Activated naive CD8-positive, alpha-beta T cell treated with anti-CD3 and anti-CD28 coated beads for 36 hours (primary cell): Measurements from ENCODE around the gene CACNA1B. TPM values are rescaled to one million over a fixed set of nuclear protein-coding genes. Genes with fewer than 3 reads are reported as not detected.

Source experiments
- DNase-seq: peaks from one replicate; pipeline ENCODE4 v3.0.0; 2021
- H3K27ac Mint-ChIP-seq: one replicate; pipeline ENCODE4 v1.8.0; 2022; ENCODE audit warnings: mild to moderate bottlenecking, moderate library complexity, mixed read lengths
- H3K27me3 Mint-ChIP-seq: one replicate; pipeline ENCODE4 v1.8.0; 2022; ENCODE audit warnings: mild to moderate bottlenecking, mixed read lengths
- H3K36me3 Mint-ChIP-seq: one replicate; pipeline ENCODE4 v1.8.0; 2021; ENCODE audit warnings: mild to moderate bottlenecking, mixed read lengths
- H3K4me1 Mint-ChIP-seq: one replicate; pipeline ENCODE4 v1.8.0; 2021; ENCODE audit warnings: mixed read lengths
- H3K4me3 Mint-ChIP-seq: one replicate; pipeline ENCODE4 v1.8.0; 2022; ENCODE audit warnings: mild to moderate bottlenecking, moderate library complexity, mixed read lengths
- H3K9me3 Mint-ChIP-seq: one replicate; pipeline ENCODE4 v1.8.0; 2022; ENCODE audit warnings: mixed read lengths
- total RNA-seq, 2 experiments: library from RNA; stranded (reverse); gene quantifications; one replicate each; pipeline ENCODE4 v1.2.3, GENCODE V29; 2021

Gene CACNA1B
- total RNA-seq, 2 experiments from 2014 or later: not detected

DNA sequence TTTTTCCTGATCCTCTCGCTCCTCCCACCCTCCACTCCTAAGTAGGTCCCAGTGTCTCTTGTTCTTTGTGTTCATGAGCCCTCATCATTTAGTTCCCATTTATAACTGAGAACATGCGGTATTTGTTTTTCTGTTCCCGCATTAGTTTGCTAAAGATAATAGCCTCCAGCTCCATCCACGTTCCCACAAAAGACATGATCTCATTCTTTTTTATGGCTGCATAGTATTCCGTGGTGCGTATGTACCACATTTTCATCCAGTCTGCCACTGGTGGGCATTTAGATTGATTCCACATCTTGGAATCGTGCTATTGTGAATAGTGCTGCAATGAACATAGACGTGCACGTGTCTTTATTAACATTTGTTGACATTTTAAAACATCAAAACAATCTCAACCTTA, 34.2 kb upstream of the CACNA1B start:
- Mint-ChIP-seq H3K27me3 (no peaks in the 10 kb centered on the region), H3K36me3 (no peaks in the 10 kb centered on the region), H3K4me3 (no peak overlapping the region), H3K27ac (no peak overlapping the region), H3K9me3 (no peaks in the 10 kb centered on the region), H3K4me1 (no peaks in the 10 kb centered on the region)
- no peak for DNase-seq

DNA sequence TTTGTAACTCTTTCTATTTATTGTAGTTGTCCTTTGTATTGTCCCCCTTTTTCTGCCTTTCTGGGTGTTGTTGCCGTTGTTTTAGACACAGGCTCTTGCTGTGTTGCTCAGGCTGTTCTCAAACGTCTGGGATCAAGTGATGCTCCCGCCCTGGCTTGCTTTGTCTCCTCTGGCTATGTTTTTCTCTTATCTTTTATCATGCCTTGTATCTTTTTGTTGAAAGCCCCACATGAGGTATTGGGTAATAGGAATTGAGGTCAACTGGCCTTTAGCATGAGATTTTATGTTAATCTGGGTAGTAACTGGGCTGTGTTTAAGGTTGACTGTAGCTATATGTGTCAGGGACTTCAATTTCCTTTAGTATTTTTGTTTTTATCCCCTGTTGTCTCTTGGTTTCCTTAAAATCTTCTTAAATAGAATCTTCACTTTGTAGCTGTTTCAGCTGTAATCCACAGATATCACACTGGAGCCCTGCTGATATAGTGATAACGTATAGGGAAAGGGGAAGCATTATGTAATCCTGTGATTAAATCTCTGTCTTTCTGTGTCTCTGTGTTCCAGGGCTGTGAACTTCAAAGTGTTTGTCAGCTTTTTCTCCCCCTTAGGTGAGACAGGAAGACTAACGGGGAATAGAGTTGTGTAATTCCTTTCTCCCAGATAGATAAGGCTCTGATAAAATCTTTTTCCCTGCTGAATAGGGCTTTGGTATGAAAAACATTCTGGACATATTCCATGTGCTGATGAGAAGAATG, 25.9 kb upstream of the CACNA1B start:
- peaks cover 23% of the 10 kb centered on the region for H3K9me3 Mint-ChIP-seq
- DNase-seq: no peak
- no peaks in the 10 kb centered on the region for H3K27me3 Mint-ChIP-seq
- H3K4me1 Mint-ChIP-seq: no peaks in the 10 kb centered on the region
- H3K36me3 Mint-ChIP-seq: peaks cover 6% of the 10 kb centered on the region
- no peak overlapping the region for H3K27ac Mint-ChIP-seq
- H3K4me3 Mint-ChIP-seq: no peak overlapping the region

DNA sequence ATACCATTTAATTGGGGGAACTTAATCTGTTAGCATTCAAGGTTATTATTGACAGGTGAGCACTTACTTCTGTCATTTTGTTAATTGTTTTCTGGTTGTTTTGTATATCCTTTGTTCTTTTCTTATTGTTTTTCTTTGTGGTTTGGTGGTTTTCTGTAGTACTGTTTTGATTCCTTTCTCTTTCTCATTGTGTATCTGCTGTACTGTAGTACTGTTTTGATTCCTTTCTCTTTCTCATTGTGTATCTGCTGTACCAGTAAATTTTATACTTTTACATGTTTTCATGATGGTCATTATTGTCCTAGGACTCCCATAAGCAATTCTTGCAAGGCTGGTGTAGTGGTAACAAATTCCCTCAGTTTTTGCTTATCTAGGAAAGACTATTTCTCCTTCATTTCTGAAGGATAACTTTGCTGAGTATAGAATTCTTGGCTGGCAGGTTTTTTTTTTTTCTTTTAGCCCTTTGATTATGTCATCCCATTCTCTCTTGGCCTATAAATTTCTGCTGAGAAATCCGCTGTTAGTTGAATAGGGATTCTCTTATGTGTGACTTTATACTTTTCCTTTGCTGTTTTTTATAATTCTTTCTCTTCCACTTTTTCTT, 24.1 kb upstream of the CACNA1B start:
- Mint-ChIP-seq H3K4me1 (no peaks in the 10 kb centered on the region), H3K4me3 (no peak overlapping the region), H3K27ac (no peak overlapping the region), H3K9me3 (peaks cover 23% of the 10 kb centered on the region), H3K27me3 (no peaks in the 10 kb centered on the region), H3K36me3 (peaks cover 6% of the 10 kb centered on the region)
- no peak for DNase-seq

DNA sequence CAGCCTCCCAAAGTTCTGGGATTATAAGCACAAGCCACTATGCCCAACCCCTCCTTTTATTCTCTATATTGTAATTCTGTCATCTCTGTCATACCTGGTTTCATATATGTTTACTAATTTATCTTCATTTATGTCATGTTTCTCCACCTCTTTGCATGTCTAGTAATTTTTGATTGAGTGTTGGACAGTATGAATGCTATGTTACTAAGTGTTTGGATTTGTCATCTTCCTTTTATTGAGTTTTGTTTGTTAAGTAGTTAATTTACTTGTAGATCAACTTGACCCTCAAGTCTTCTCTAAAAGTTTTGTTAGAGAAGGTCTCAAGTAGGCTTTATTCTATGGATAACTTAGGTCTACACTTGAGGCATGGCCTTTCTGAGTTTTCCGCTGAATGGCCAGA, 17.2 kb upstream of the CACNA1B start:
- Mint-ChIP-seq H3K27me3 (no peaks in the 10 kb centered on the region), H3K27ac (no peak overlapping the region), H3K9me3 (peaks cover 24% of the 10 kb centered on the region), H3K4me1 (no peaks in the 10 kb centered on the region), H3K4me3 (no peak overlapping the region), H3K36me3 (peaks cover 10% of the 10 kb centered on the region)
- no peak for DNase-seq

DNA sequence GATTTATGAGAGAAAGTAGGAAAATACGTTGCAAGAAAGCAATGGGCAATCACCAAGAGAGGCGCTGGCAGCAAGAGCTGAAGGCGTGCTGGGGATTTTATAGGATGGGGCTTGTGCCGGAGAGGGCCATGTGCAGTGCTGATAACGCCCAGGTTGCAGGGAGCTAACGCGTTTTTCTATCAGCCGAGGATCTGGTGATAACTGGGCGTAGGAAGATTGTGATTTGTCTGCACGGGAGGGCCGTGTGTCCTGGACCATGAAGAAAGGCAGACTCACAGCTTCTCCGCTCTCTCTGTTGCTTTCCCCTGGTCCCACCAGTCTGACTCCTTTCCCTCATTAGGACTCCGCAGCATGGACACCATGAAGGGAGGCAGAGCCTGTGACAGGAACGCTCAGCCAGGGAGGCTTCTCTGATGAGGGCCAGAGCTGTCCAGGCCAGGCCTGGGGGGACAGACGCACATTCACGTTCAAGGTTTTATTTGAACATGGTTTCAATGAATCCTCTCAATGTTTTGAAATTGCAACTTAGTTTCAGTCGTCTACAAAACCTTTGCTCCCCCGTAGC, 11.9 kb upstream of the CACNA1B start:
- Mint-ChIP-seq H3K4me3 (no peak overlapping the region), H3K9me3 (peaks cover 10% of the 10 kb centered on the region), H3K36me3 (peaks cover 2% of the 10 kb centered on the region), H3K27ac (no peak overlapping the region), H3K4me1 (no peaks in the 10 kb centered on the region), H3K27me3 (peaks cover 19% of the 10 kb centered on the region)
- DNase-seq: no peak

DNA sequence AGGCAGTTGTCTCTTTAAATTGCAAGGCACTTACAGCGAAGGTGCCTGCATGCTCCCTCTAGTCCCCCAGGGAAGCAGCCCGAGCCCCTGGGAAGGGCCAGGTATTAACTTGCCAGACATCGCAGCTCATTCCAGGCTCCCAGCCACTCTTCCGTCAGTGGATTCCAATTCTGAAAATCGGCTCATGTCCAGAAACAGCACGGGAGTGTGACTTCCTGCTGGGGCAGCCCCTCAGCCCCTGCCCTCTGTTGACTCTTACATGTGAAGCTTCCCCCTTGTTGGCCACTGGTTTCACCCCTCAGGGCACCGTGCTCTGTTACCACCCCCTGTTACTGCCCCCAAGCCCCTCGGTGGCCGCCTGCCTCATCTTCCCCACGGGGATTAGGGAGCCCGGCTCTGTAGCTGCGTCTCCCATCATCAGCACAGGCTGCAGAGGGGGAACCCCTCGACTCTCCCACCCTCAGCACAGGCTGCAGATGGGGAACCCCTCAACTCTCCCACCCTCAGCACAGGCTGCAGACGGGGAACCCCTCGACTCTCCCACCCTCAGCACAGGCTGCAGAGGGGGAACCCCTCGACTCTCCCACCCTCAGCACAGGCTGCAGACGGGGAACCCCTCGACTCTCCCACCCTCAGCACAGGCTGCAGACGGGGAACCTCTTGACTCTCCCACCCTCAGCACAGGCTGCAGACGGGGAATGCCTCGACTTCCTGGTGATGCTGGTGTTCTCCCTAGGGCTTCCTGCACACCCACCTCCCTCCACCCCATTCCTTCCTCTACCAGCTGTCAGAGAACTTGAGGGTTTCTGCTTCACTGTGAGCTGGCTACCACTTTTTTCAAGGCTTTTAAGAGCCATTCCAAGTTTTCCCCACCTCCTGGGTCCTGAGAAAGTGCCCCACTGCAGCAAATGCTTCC, 11.1 kb upstream of the CACNA1B start:
- no peak overlapping the region for H3K4me3 Mint-ChIP-seq
- DNase-seq: no peak
- peaks cover 19% of the 10 kb centered on the region for H3K27me3 Mint-ChIP-seq
- H3K36me3 Mint-ChIP-seq: peaks cover 2% of the 10 kb centered on the region
- H3K9me3 Mint-ChIP-seq: peaks cover 6% of the 10 kb centered on the region
- H3K4me1 Mint-ChIP-seq: no peaks in the 10 kb centered on the region
- H3K27ac Mint-ChIP-seq: no peak overlapping the region

DNA sequence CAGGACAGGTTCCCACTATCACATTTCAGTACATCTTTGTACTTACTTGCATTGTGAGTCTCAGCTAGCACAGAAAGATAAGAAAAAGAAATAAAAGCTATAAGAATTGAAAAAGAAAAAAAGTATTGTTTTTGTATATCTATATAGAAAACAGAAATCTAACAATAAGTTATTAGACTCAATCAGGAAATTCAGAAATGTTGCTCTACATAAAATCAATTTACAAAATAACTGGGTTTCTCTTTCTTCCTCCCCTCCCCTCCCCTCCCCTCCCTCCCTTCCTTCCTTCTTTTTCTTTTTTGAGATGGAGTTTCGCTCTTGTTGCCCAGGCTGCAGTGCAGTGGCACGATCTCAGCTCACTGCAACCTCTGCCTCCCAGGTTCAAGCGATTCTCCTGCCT, 7.2 kb upstream of the CACNA1B start:
- Mint-ChIP-seq H3K4me1 (no peaks in the 10 kb centered on the region), H3K36me3 (no peaks in the 10 kb centered on the region), H3K27ac (no peak overlapping the region), H3K27me3 (peaks cover 37% of the 10 kb centered on the region), H3K9me3 (no peaks in the 10 kb centered on the region), H3K4me3 (no peak overlapping the region)
- DNase-seq: no peak

DNA sequence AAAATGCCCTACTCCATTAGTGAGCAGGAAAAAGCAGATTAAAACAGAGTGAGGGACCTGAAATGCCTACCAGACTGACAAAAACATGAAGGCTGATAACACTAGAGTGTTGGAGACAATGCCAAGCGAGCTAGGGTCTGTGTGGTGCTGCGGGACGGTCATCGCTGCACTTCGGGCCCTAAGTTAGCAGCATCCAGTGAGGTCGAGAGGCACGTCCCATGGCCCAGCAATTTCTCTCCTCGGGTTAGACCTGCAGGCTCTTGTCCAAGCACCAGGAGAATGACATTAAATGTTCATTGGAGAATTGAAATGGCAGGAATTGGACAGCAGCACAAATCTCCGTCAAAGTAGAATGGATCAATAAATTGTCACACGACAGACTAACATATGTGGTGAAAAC, 5.3 kb upstream of the CACNA1B start:
- no peak overlapping the region for H3K4me3 Mint-ChIP-seq
- H3K27ac Mint-ChIP-seq: no peak overlapping the region
- no peaks in the 10 kb centered on the region for H3K9me3 Mint-ChIP-seq
- H3K36me3 Mint-ChIP-seq: no peaks in the 10 kb centered on the region
- no peaks in the 10 kb centered on the region for H3K4me1 Mint-ChIP-seq
- no peak for DNase-seq
- peaks cover 53% of the 10 kb centered on the region for H3K27me3 Mint-ChIP-seq

DNA sequence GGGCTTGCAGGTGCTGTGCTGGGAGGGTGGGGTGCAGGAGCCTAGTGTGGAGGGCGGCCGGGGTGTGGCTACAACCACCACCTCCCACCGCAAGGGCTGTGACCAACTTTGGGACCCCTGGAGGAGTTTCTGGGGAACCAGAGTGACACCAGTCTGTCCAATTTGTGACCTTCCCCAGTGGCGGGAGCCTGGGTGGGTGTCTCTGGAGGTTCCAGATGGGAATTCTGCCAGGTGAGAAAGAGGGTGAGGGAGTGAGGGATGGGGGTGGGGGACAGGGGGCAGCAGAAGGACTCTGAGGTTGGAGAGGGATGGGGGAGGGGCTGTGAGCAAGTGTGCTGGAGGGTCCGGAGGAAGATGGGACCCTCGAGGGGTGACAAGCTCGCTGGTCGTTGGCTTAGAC, 4.2 kb upstream of the CACNA1B start:
- Mint-ChIP-seq H3K9me3 (no peaks in the 10 kb centered on the region), H3K36me3 (no peaks in the 10 kb centered on the region), H3K4me3 (no peak overlapping the region), H3K27me3 (peaks cover 43% of the 10 kb centered on the region), H3K27ac (no peak overlapping the region), H3K4me1 (no peaks in the 10 kb centered on the region)
- no peak for DNase-seq

DNA sequence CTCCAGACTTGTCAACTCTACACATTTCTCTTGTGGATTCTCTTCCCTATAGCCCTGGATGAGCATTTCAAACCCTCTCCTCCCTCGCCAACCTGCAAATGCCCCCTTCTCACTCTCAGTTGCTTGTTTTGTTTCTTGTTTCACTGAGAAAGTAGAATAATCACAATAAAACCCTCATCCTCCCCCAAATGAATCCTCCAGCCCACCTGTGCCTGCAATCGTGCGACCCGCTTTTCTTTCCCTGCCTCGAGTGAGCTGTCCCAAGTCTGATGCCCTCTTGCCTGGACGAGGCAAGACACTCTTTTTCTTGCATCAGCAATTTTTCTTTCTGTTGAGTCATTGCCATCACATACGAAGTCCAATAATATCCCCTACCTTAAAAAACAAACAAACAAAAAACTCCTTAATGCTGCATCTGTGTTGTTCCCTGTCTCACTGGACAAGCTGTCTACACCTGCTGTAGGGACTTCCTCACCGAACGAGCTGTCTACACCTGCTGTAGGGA, 3.7 kb upstream of the CACNA1B start:
- no peaks in the 10 kb centered on the region for H3K36me3 Mint-ChIP-seq
- H3K27ac Mint-ChIP-seq: no peak overlapping the region
- no peak overlapping the region for H3K4me3 Mint-ChIP-seq

DNA sequence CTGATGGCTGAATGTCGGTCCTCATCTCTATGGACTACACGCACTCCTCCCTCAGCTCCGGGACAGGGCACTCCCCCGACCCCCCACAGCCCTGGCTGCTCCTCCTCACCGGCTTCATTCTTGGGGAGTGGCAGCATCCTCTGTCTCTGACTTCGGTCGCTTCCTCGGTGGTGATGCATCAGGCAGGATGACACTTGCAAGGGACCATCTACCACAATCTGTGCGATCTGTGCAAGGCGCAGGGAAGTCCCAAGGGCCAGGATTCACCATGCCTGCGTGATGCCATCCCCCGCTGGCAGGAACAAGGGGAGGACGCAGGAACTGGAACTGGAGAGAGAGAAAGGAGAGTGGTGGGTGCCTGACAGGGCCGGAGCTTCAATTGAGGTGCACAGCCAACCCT, 2.2 kb upstream of the CACNA1B start:
- H3K27me3 Mint-ChIP-seq: peaks cover 49% of the 10 kb centered on the region
- no peaks in the 10 kb centered on the region for H3K4me1 Mint-ChIP-seq
- H3K9me3 Mint-ChIP-seq: no peaks in the 10 kb centered on the region
- H3K4me3 Mint-ChIP-seq: no peak overlapping the region
- no peak for DNase-seq
- no peaks in the 10 kb centered on the region for H3K36me3 Mint-ChIP-seq
- no peak overlapping the region for H3K27ac Mint-ChIP-seq

More for the DNA sequence above, 3.7 kb upstream of the CACNA1B start:
- no peaks in the 10 kb centered on the region for H3K4me1 Mint-ChIP-seq
- no peaks in the 10 kb centered on the region for H3K9me3 Mint-ChIP-seq
- DNase-seq: no peak
- peaks cover 40% of the 10 kb centered on the region for H3K27me3 Mint-ChIP-seq

DNA sequence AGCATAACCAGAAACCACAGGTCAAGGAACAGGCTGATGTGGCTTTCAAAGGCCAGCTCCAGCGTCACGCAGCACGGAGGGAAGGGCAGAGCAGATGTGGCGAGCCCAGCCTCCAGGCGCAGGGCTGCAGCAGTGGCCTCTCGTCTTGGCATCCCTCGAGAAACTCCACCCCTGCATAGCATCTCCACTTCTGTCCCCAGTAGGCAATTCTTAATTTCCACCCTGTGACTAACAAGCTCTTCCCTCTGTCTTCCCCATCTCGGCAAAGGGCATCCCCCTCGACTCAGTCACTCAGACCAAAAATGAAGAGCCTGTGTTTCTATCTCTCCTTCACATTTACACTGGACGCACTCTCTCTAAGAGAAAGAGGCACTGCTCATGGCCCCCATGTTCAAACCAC, 1.7 kb upstream of the CACNA1B start:
- Mint-ChIP-seq H3K27ac (no peak overlapping the region), H3K4me3 (no peak overlapping the region), H3K27me3 (peaks cover 49% of the 10 kb centered on the region)

DNA sequence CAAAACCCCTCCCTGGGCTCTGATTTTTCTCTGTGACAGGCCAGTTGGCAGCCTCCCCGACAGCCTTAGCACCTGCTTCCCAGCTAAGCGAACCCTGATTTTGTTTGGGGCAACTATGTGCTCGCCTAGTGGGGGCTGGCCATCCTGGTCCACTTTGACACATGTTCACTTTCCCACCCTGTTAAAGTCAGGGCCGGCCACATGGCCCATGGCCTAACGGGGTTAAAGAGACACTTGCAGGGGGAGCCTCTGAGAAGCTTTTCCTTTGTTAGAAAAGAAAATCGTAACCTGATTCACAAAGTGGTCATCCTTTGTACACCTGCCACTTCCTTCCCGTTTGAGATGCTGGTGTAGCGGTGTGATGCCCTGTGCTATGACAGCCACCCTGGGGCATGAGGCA, 1.3 kb upstream of the CACNA1B start:
- Mint-ChIP-seq H3K4me3 (no peak overlapping the region), H3K4me1 (no peaks in the 10 kb centered on the region), H3K27ac (no peak overlapping the region), H3K9me3 (no peaks in the 10 kb centered on the region), H3K27me3 (peaks cover 49% of the 10 kb centered on the region), H3K36me3 (no peaks in the 10 kb centered on the region)
- DNase-seq: no peak

More for the DNA sequence above, 1.7 kb upstream of the CACNA1B start:
- no peak for DNase-seq
- Mint-ChIP-seq H3K36me3 (no peaks in the 10 kb centered on the region), H3K4me1 (no peaks in the 10 kb centered on the region), H3K9me3 (no peaks in the 10 kb centered on the region)

DNA sequence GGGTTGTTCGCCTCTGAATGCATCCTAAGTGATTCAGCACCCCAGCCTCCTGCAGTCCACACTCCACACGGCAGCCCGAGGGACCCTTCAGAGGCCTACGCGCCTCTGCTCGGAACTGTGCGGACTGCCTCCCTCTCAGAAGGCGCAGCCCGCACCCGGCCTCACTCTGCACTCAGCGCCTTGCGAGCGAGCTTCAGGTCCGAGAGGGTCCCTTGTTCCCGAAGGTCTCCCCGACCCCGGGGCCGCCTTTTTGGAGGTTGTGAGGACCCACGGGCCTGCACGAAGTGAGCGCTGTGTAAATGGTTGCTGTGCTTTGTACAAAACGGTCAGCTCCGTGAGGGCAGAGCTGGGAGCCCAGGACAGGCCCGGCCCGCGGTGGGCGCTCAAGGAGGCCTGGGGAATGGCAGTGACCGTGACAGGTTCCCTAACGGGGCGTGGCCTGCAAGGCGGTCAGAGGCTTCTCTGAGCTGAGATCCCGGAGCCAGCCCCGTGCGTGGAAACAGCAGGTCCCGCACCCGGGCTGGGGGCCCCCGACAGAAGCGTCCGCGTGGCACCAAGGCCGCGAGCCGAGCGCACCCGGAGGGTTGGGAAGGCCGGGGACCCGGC, 698 bp upstream of the CACNA1B start:
- H3K4me3 Mint-ChIP-seq: no peak overlapping the region
- no peak for DNase-seq
- no peaks in the 10 kb centered on the region for H3K4me1 Mint-ChIP-seq
- H3K36me3 Mint-ChIP-seq: no peaks in the 10 kb centered on the region
- no peak overlapping the region for H3K27ac Mint-ChIP-seq
- H3K27me3 Mint-ChIP-seq: peaks cover 49% of the 10 kb centered on the region
- H3K9me3 Mint-ChIP-seq: no peaks in the 10 kb centered on the region
